Hepatocyte (in vitro differentiated cells): ENCODE results near the gene KDM6A.

Source experiments
- CTCF ChIP-seq: fragments of 200-600 bp; sonication (generic); IDR thresholded peaks from 2 replicates; pipeline ENCODE4 v1.5.1; 2016; ENCODE audit warnings: antibody characterized with exemption, mild to moderate bottlenecking; ENCODE audit not compliant: poor library complexity
- EZH2 ChIP-seq: fragments of 200-600 bp; sonication (generic); IDR thresholded peaks from 2 replicates; pipeline ENCODE4 v1.6.1; 2016; ENCODE audit warnings: antibody characterized with exemption, mild to moderate bottlenecking, borderline replicate concordance
- EZH2phosphoT487 ChIP-seq: fragments of 200-600 bp; sonication (generic); IDR thresholded peaks from one replicate; pipeline ENCODE4 v1.6.1; 2018; ENCODE audit warnings: antibody characterized with exemption, mild to moderate bottlenecking, low read depth, moderate library complexity; ENCODE audit not compliant: unreplicated experiment, severe bottlenecking

- TF ChIP-seq EZH2: no peak
- no peak for TF ChIP-seq CTCF
- no peak for TF ChIP-seq EZH2phosphoT487
Measured at GRCh38 chrX:44961817-44962607, 89.0 kb downstream of the KDM6A start.
